Upper lobe of left lung (tissue), 6 donors: ENCODE results near the gene ACSS2. TPM values are rescaled to one million over a fixed set of nuclear protein-coding genes. Genes with fewer than 3 reads are reported as not detected.
A peak's percentile ranks its signal among the peaks of the same experiment; 100 is the strongest.

Source experiments
- ATAC-seq, 2 donors: fragments of 200-7000 bp; cut with Tn5 transposase; one replicate each; pipeline ENCODE4 v1.9.1; 2022; ENCODE audit warnings: mild to moderate bottlenecking in 2 of 2, moderate library complexity in 2 of 2; ENCODE audit not compliant: low FRiP score in 2 of 2
- DNase-seq, 2 donors: peaks; one replicate each; pipeline ENCODE4 v3.0.0-alpha.2; 2019 to 2020
- H3K27ac ChIP-seq, 4 donors: fragments of 200-600 bp; sonication (generic); one replicate each; pipeline ENCODE4 v1.5.1; 2016 to 2019
- H3K27me3 ChIP-seq, 4 donors: fragments of 200-600 bp; sonication (generic); one replicate each; pipeline ENCODE4 v1.5.1; 2017 to 2019
- H3K36me3 ChIP-seq, 4 donors: fragments of 200-600 bp; sonication (generic); one replicate each; pipeline ENCODE4 v1.5.1; 2016 to 2019
- H3K4me1 ChIP-seq, 4 donors: fragments of 200-600 bp; sonication (generic); one replicate each; pipeline ENCODE4 v1.5.1; 2018 to 2019
- H3K4me3 ChIP-seq, 4 donors: fragments of 200-600 bp; sonication (generic); one replicate each; pipeline ENCODE4 v1.5.1; 2017 to 2019; ENCODE audit warnings: mild to moderate bottlenecking in 2 of 4, moderate library complexity in 1 of 4
- H3K9me3 ChIP-seq, 4 donors: fragments of 200-600 bp; sonication (generic); one replicate each; pipeline ENCODE4 v1.5.1; 2018 to 2019
- EP300 ChIP-seq, 4 donors: sonication (generic); formaldehyde crosslinking; IDR thresholded peaks; one replicate each; pipeline ENCODE4 v1.5.1; 2017; ENCODE audit warnings: antibody characterized with exemption in 4 of 4, control low read depth in 2 of 4
- POLR2A ChIP-seq, 4 donors: fragments of 450-650 bp; IDR thresholded peaks; one replicate each; pipeline ENCODE4 v1.5.1; 2016 to 2017; ENCODE audit warnings: antibody characterized with exemption in 4 of 4, mild to moderate bottlenecking in 2 of 4
- POLR2AphosphoS5 ChIP-seq, 2 donors: sonication (generic); formaldehyde crosslinking; IDR thresholded peaks; one replicate each; pipeline ENCODE4 v1.5.1; 2017; ENCODE audit warnings: antibody characterized with exemption in 2 of 2
- WGBS, 2 donors: methylation state at CpG; one replicate each; pipeline ENCODE4 v1.1.5; 2017 to 2018; 5-methylcytosine and 5-hydroxymethylcytosine counted together
- total RNA-seq, 6 donors: library from RNA; depleted of rRNA in 4 of 6; stranded (reverse); fragments of >200 nt in 4 of 6; gene quantifications; one replicate each; pipeline versions ENCODE4 v1.1.0 to v1.2.1, GENCODE V29; 2016 to 2021
- TF ChIP-seq, protein P1 (sequence below), 6 experiments: fragments of 450-650 bp in 4 of 6; fragments of 200-600 bp in 2 of 6; sonication (generic) in 2 of 6; IDR thresholded peaks; one replicate each; pipeline ENCODE4 v1.5.1; 2016 to 2019; ENCODE audit warnings: antibody characterized with exemption in 6 of 6
- donor health status: DM: no; HTN: no; CAD: no; lungs with moderate emphysema.
- donor health status: DM: no; HTN: yes; CAD: no; lungs with severe emphysema.

ACSS2 gene
- total RNA-seq, 6 donors from 2014 or later, result 110 to 377 (median 203) TPM

DNA sequence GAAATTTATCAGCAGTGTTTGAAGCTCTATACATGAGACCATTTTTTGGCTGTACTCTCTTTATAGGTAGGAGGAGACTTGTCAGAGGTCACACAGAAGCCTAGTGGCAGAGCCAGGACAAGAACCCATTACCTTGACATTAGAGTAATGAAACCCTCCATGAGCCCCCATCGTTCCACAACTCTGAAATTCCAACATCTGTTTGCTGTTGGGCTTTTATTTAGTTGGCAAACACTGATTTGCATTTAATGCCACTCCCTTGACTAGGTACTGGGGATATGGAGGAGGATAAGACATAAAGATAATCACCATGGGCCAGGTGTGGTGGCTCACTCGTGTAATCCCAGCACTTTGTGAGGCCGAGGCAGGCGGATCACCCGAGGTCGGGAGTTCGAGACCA, 77.5 kb downstream of the ACSS2 start:
- Histone ChIP-seq H3K4me3 (no peak overlapping the region), H3K27ac (no peak overlapping the region), H3K4me1 (peaks cover 8 to 15% (median 11%) of the 10 kb centered on the region in 4 donors), H3K9me3 (no peaks in the 10 kb centered on the region), H3K27me3 (no peaks in the 10 kb centered on the region), H3K36me3 (peaks cover 0 to 21% (median 2%) of the 10 kb centered on the region in 4 donors)
- DNase-seq (no peak), ATAC-seq (no peak)
- TF ChIP-seq POLR2A (IDR thresholded peaks at IDR 0.05) (no peak), POLR2AphosphoS5 (IDR thresholded peaks at IDR 0.05) (no peak), EP300 (IDR thresholded peaks at IDR 0.05) (no peak)
- TF ChIP-seq, protein P1, sequence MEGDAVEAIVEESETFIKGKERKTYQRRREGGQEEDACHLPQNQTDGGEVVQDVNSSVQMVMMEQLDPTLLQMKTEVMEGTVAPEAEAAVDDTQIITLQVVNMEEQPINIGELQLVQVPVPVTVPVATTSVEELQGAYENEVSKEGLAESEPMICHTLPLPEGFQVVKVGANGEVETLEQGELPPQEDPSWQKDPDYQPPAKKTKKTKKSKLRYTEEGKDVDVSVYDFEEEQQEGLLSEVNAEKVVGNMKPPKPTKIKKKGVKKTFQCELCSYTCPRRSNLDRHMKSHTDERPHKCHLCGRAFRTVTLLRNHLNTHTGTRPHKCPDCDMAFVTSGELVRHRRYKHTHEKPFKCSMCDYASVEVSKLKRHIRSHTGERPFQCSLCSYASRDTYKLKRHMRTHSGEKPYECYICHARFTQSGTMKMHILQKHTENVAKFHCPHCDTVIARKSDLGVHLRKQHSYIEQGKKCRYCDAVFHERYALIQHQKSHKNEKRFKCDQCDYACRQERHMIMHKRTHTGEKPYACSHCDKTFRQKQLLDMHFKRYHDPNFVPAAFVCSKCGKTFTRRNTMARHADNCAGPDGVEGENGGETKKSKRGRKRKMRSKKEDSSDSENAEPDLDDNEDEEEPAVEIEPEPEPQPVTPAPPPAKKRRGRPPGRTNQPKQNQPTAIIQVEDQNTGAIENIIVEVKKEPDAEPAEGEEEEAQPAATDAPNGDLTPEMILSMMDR (IDR thresholded peaks at IDR 0.05), result no peak
- 88 to 92% methylated on average over 7 of the region's 7 CpGs for whole genome bisulfite sequencing, 2 donors

DNA sequence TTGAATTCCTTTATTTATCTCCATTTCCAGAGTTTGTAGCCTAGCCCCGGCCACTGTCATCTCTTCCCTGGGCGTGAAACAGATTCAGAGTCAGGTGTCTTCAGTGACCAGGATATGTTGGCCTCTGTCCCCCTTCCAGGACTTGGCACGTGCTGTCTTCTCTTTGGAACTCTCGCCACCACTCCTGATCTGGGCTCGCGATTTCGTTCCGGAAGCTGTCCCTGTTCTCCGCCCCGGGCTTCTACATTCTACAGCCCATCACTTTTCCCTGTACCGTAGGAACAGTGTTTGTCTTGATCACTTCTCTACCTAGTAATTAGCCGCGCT, 78.5 kb downstream of the ACSS2 start:
- peak overlapping the region; percentile 55 to 77 (median 64) for H3K4me3 ChIP-seq
- ATAC-seq, result peak in 1 of 2 donors; percentile 37
- peaks cover 0 to 14% (median 2%) of the 10 kb centered on the region in 4 donors for H3K36me3 ChIP-seq
- H3K9me3 ChIP-seq, result no peaks in the 10 kb centered on the region
- 15 to 16% methylated on average over 13 of the region's 13 CpGs for WGBS, 2 donors
- no peaks in the 10 kb centered on the region for H3K27me3 ChIP-seq
- TF ChIP-seq POLR2A (IDR thresholded peaks at IDR 0.05) (no peak), EP300 (IDR thresholded peaks at IDR 0.05) (no peak), POLR2AphosphoS5 (IDR thresholded peaks at IDR 0.05) (no peak)
- TF ChIP-seq, protein P1 (IDR thresholded peaks at IDR 0.05), result no peak
- peaks cover 8 to 15% (median 11%) of the 10 kb centered on the region in 4 donors for H3K4me1 ChIP-seq
- DNase-seq, result no peak
- H3K27ac ChIP-seq, result peak overlapping the region; percentile 83 to 95 (median 92)

DNA sequence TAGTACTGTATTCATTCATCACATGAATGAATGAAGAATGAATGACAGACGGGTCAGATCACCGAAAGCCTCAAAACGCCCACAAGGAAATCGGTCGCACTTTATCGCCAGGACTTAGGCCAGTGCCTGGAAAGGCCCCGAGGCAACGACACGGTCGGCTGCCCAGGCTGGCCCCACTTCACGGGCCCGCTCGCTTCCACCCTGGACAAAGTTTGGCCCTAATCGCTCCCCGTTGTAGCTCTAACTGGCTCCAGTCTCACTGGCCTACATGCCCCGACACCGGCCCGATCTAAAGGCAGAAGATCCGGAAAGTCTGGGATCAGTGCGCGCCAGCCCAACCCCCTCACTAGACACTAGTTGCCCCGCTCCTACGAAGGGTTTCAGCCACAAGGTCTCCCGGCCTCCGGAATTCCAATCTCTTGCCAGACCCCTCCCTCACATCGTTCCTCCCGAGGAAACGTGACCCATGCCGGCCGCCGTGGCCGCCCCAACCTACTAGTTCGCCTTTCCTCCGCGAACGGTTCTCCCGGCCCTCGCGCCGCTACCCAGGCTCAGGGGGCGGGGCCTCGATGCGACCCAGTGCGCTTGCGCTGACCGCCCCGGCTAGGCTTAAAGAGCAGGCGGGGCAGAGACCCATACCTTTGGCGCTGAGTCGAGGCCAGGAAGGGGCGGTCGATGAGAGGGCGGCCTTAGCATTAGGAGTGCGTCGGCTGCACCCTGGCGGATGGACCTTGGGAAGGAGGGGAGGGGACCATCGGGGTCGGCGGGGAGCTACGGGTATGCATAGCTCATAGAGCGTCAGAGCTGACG, 79.0 kb downstream of the ACSS2 start, which contains the start of the genes GSS and MYH7B:
GSS (minus strand) TSS at position 576 of the 810 bp plus-strand sequence. CDS start 3,954 bp downstream, outside the sequence.
MYH7B (plus strand) TSS at position 638 of the 810 bp plus-strand sequence. CDS start 22,138 bp downstream, outside the sequence.
- TF ChIP-seq, protein P1 (IDR thresholded peaks at IDR 0.05), result peak; percentile 34 to 90 (median 68)
- TF ChIP-seq POLR2A (IDR thresholded peaks at IDR 0.05), result peak in 3 of 4 donors; percentile 60 to 87 (median 87)
- TF ChIP-seq EP300 (IDR thresholded peaks at IDR 0.05), result peak in 1 of 4 donors; percentile 11
- TF ChIP-seq POLR2AphosphoS5 (IDR thresholded peaks at IDR 0.05), result peak; percentile 81 to 97
- H3K9me3 ChIP-seq, result no peaks in the 10 kb centered on the region
- peaks cover 8 to 15% (median 11%) of the 10 kb centered on the region in 4 donors for H3K4me1 ChIP-seq
- H3K27me3 ChIP-seq, result no peaks in the 10 kb centered on the region
- WGBS, 2 donors, result 0 to 1% methylated on average over 37 to 57 of the region's 62 CpGs
- H3K4me3 ChIP-seq, result peak within 1 kb of the TSS; percentile 55 to 77 (median 64)
- DNase-seq (peak; percentile 98 to 100), ATAC-seq (peak; percentile 98)
- H3K27ac ChIP-seq, result peak within 1 kb of the TSS; percentile 83 to 95 (median 92)
- H3K36me3 ChIP-seq, result peaks cover 0 to 10% (median 2%) of the 10 kb centered on the region in 4 donors

DNA sequence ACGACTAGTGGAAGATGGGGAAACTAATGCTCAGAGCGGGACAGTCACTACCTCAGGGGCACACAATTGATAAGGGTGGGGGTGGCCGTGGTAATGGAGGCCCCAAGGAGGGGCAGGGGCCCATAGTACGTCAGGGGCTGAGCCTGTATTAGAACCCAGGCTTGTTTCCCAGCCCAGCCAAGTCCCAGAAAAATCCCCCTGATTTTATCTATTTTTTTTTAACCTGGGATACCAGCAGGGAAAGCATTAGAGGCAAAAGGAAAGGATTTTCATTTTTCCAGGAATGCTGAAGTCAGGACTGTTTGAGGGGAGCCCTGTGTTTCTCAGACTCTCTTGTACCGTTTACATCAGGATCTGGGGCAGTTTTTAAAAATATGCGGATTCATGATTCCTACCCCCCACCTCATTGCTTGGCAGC, 79.6 kb downstream of the ACSS2 start:
- Histone ChIP-seq H3K27me3 (no peaks in the 10 kb centered on the region), H3K36me3 (peaks cover 0 to 5% (median under 1%) of the 10 kb centered on the region in 4 donors), H3K4me3 (peak overlapping the region; percentile 22 to 77 (median 64)), H3K4me1 (peaks cover 8 to 15% (median 11%) of the 10 kb centered on the region in 4 donors), H3K9me3 (no peaks in the 10 kb centered on the region), H3K27ac (peak overlapping the region; percentile 83 to 95 (median 92))
- ATAC-seq (no peak), DNase-seq (no peak)
- WGBS, 2 donors, result 18 to 20% methylated on average over 5 to 6 of the region's 6 CpGs
- TF ChIP-seq POLR2AphosphoS5 (IDR thresholded peaks at IDR 0.05) (no peak), EP300 (IDR thresholded peaks at IDR 0.05) (no peak), POLR2A (IDR thresholded peaks at IDR 0.05) (no peak)
- TF ChIP-seq, protein P1 (IDR thresholded peaks at IDR 0.05), result peak in 1 of 6 experiments; percentile 4
